A549 (cell line): Measurements from ENCODE around the gene NXN.

Source experiments
- CBX2 ChIP-seq: fragments of 200-600 bp; sonication (generic); IDR thresholded peaks from 2 replicates; pipeline ENCODE4 v1.6.1; 2016; ENCODE audit warnings: low read depth, mild to moderate bottlenecking, borderline replicate concordance
- CEBPB ChIP-seq, 2 experiments: fragments of >200 bp in 1 of 2; sonication (Bioruptor Twin) in 1 of 2; formaldehyde crosslinking in 1 of 2; IDR thresholded peaks; 2 replicates each; pipeline ENCODE4 v1.6.1; 2012 to 2016
- CTCF ChIP-seq: fragments of >200 bp; sonication (Bioruptor Twin); formaldehyde crosslinking; IDR thresholded peaks from 3 replicates; pipeline ENCODE4 v1.5.1; 2016
- EP300 ChIP-seq, 2 experiments: fragments of >200 bp; sonication (Bioruptor Twin); formaldehyde crosslinking; IDR thresholded peaks; 2 replicates in 1 of 2; 3 replicates in 1 of 2; pipeline ENCODE4 v1.6.1; 2016 to 2017
- ESRRA ChIP-seq: fragments of 150-350 bp; IDR thresholded peaks from 2 replicates; pipeline ENCODE4 v1.6.1; 2014; ENCODE audit warnings: mild to moderate bottlenecking, low read length, borderline replicate concordance
- JUN ChIP-seq, 2 experiments: fragments of >200 bp; sonication (Bioruptor Twin); formaldehyde crosslinking; IDR thresholded peaks; 2 replicates in 1 of 2; 3 replicates in 1 of 2; pipeline ENCODE4 v1.6.1; 2016 to 2017
- MAX ChIP-seq: IDR thresholded peaks from 2 replicates; pipeline ENCODE4 v1.6.1; 2012
- POLR2A ChIP-seq: IDR thresholded peaks from 2 replicates; pipeline ENCODE4 v1.6.1; 2012; ENCODE audit warnings: mild to moderate bottlenecking, low read length
- REST ChIP-seq: fragments of 200-600 bp; sonication (generic); IDR thresholded peaks from 2 replicates; pipeline ENCODE4 v1.6.1; 2016; ENCODE audit warnings: antibody characterized with exemption, mild to moderate bottlenecking, moderate library complexity
- RFX5 ChIP-seq: fragments of 450-650 bp; IDR thresholded peaks from 2 replicates; pipeline ENCODE4 v1.7.1; 2014; ENCODE audit warnings: antibody characterized with exemption, mild to moderate bottlenecking, moderate library complexity
- USF2 ChIP-seq: fragments of 450-650 bp; IDR thresholded peaks from 2 replicates; pipeline ENCODE4 v1.6.1; 2014; ENCODE audit warnings: antibody characterized with exemption
- ZC3H11A ChIP-seq: fragments of 450-650 bp; IDR thresholded peaks from 2 replicates; pipeline ENCODE4 v1.6.1; 2014; ENCODE audit warnings: antibody characterized with exemption, mild to moderate bottlenecking
- ZNF302 ChIP-seq: fragments of 250-450 bp; sonication (Bioruptor Pico); IDR thresholded peaks from 2 replicates; pipeline ENCODE4 v1.9.0; 2021; ENCODE audit warnings: inconsistent platforms, mild to moderate bottlenecking, moderate library complexity

- no peak for TF ChIP-seq POLR2A
- TF ChIP-seq CTCF = no peak
- TF ChIP-seq ZNF302 (CRISPR knock-in tag) = no peak
- no peak for TF ChIP-seq CBX2
- no peak for TF ChIP-seq ESRRA
- no peak for TF ChIP-seq USF2
- no peak for TF ChIP-seq JUN (IDR thresholded peaks at IDR 0.05)
- no peak for TF ChIP-seq REST
- no peak for TF ChIP-seq RFX5
- no peak for TF ChIP-seq EP300 (IDR thresholded peaks at IDR 0.05)
- TF ChIP-seq ZC3H11A = no peak
- TF ChIP-seq MAX = no peak
- TF ChIP-seq CEBPB (IDR thresholded peaks at IDR 0.05) = no peak
Observed at GRCh38 chr17:1010086-1010450, 30.5 kb upstream of the NXN start.
